AG04450 (cell line): ENCODE results near the gene GLIS1. TPM values are rescaled to one million over a fixed set of nuclear protein-coding genes. Genes with fewer than 3 reads are reported as not detected.

Experiments
- CTCF ChIA-PET: fragments of 300-600, 350-600 bp; formaldehyde crosslinking; extraction: SDS; loops from one replicate; lab custom pipeline; 2022; ENCODE audit warnings: antibody characterized with exemption, inconsistent platforms; lab: Charles Lee
- POLR2A ChIA-PET: fragments of 350-600 bp; formaldehyde crosslinking; extraction: SDS; loops from one replicate; lab custom pipeline; 2021; ENCODE audit warnings: antibody characterized with exemption, inconsistent platforms; lab: Yijun Ruan, JAX
- DNase-seq: peaks from one replicate; pipeline ENCODE4 v3.0.0-alpha.2; 2011; ENCODE audit warnings: low read depth, low spot score
- H3K27ac ChIP-seq: one replicate; pipeline ENCODE4 v1.5.1; 2012; ENCODE audit warnings: low read depth, low read length, control low read depth
- H3K27me3 ChIP-seq: one replicate; pipeline ENCODE4 v1.6.0; 2012; ENCODE audit warnings: low read length; ENCODE audit not compliant: control insufficient read depth, insufficient read depth
- H3K4me3 ChIP-seq: 2 replicates; pipeline ENCODE4 v1.5.1; 2011; ENCODE audit warnings: mild to moderate bottlenecking, low read depth, low read length, control low read depth
- H3K9me3 ChIP-seq: 2 replicates; pipeline ENCODE4 v1.5.1; 2012; ENCODE audit warnings: low read length; ENCODE audit not compliant: control insufficient read depth, insufficient read depth
- CTCF ChIP-seq: IDR thresholded peaks from 2 replicates; pipeline ENCODE4 v1.5.1; 2011; ENCODE audit warnings: low read depth, low read length, control low read depth, inconsistent platforms
- polyA plus RNA-seq: library from polyadenylated mRNA; depleted of rRNA; stranded (reverse); fragments of >200 nt; gene quantifications from 2 replicates; pipeline ENCODE4 v1.2.3, GENCODE V29; 2011

Gene GLIS1
- polyA plus RNA-seq, 1 experiment, result 0.77 TPM

- no peaks in the 10 kb centered on the region for H3K27me3 ChIP-seq
- CTCF ChIA-PET, result no interaction called here
- POLR2A ChIA-PET, result no interaction called here
These were observed 111.9 kb downstream of the GLIS1 start for GRCh38 chr1:53627031-53627430.

GRCh38 chr1:53626616-53627015, 112.3 kb downstream of the GLIS1 start:
- POLR2A ChIA-PET, result no interaction called here
- CTCF ChIA-PET, result no interaction called here
- H3K9me3 ChIP-seq, result no peaks in the 10 kb centered on the region
- no peak for TF ChIP-seq CTCF
- no peak for DNase-seq
- no peak overlapping the region for H3K4me3 ChIP-seq
- H3K27me3 ChIP-seq, result no peaks in the 10 kb centered on the region
- H3K27ac ChIP-seq, result no peak overlapping the region

More at GRCh38 chr1:53627031-53627430, 111.9 kb downstream of the GLIS1 start:
- no peak for TF ChIP-seq CTCF
- no peaks in the 10 kb centered on the region for H3K9me3 ChIP-seq
- H3K4me3 ChIP-seq, result no peak overlapping the region
- H3K27ac ChIP-seq, result no peak overlapping the region
- DNase-seq, result no peak

DNA sequence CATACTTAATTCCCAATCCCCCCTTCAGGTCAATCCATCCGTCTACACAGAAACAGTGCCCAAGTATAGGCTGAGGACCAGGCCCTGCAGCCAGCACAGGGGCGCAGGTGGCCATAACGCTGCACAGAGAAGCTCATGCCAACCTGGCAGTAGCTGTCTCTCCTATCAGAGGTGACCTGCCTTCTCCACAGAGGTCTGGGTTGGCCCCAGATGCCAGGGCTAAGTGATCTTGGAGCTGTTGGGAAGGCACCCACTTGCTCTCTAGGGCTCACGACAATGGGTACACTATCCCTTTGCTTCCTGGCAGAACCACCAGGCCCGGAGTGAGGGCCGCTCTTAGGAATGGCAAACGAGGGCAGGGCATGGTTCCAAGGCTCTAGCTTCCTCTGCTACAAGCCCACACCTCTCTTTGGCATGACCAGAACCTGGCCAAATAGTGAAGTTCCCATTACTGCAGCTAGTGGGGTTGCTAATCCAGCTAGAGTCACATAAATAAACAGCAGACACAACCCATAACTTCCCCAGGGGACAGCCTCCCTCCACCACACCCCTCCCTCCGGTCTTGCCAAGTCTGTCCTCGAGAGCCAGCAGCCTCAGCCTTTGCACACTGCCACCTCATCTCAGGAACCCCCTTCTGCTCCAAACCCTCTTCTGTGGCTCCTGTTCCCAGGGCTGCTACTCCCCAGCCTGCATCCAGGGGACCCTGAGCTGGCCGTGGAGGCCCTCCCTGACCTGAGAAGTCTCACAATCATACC, 113.0 kb downstream of the GLIS1 start:
- DNase-seq, result no peak
- no peak for TF ChIP-seq CTCF
- no peak overlapping the region for H3K4me3 ChIP-seq
- CTCF ChIA-PET, result no interaction called here
- H3K9me3 ChIP-seq, result no peaks in the 10 kb centered on the region
- H3K27me3 ChIP-seq, result no peaks in the 10 kb centered on the region
- no peak overlapping the region for H3K27ac ChIP-seq
- POLR2A ChIA-PET, result no interaction called here

DNA sequence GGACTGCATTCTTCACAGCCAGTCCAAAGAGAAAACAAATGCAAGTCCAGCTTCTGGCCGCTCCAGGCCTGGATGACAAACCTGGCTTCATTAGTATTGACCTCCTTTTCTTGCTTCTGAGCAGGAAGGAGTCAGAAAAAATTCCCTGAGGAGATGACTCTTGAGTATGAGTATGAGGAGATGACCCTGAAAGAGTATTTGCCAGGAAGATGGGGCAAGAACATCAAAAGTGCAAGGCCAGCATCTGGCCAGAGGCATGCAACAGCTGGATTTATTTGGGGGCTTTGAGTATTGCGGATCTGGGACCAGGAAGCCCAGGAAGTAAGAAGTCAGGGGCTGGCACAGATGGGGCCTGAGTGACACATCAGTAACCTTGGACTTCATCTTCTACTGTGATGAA, 113.9 kb downstream of the GLIS1 start:
- CTCF ChIA-PET, result no interaction called here
- POLR2A ChIA-PET, result no interaction called here
- no peak for TF ChIP-seq CTCF
- H3K9me3 ChIP-seq, result no peaks in the 10 kb centered on the region
- H3K4me3 ChIP-seq, result no peak overlapping the region
- no peak overlapping the region for H3K27ac ChIP-seq
- DNase-seq, result no peak
- no peaks in the 10 kb centered on the region for H3K27me3 ChIP-seq

- Histone ChIP-seq H3K9me3 (no peaks in the 10 kb centered on the region), H3K4me3 (no peak overlapping the region), H3K27me3 (no peaks in the 10 kb centered on the region), H3K27ac (no peak overlapping the region)
- ChIA-PET CTCF (no interaction called here), POLR2A (no interaction called here)
- DNase-seq, result no peak
- TF ChIP-seq CTCF, result no peak
These were observed 116.4 kb downstream of the GLIS1 start for GRCh38 chr1:53622531-53622930.
